CMK (cell line): ENCODE results near the gene CDCA5.

Experiments used
- DNase-seq: peaks from one replicate; pipeline ENCODE4 v3.0.0-alpha.2; 2010; ENCODE audit warnings: low read depth

CDCA5 gene, protein sequence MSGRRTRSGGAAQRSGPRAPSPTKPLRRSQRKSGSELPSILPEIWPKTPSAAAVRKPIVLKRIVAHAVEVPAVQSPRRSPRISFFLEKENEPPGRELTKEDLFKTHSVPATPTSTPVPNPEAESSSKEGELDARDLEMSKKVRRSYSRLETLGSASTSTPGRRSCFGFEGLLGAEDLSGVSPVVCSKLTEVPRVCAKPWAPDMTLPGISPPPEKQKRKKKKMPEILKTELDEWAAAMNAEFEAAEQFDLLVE

GRCh38 chr11:65083834-65084597 is at the start of gene CDCA5, which contains the start of gene ZFPL1:
CDCA5 (minus strand) TSS chr11:65084040; CDS start chr11:65083978, 62 bp downstream.
ZFPL1 (plus strand) TSS chr11:65084222; CDS start chr11:65084699, 477 bp downstream.
- peak; percentile 82 for DNase-seq

DNA sequence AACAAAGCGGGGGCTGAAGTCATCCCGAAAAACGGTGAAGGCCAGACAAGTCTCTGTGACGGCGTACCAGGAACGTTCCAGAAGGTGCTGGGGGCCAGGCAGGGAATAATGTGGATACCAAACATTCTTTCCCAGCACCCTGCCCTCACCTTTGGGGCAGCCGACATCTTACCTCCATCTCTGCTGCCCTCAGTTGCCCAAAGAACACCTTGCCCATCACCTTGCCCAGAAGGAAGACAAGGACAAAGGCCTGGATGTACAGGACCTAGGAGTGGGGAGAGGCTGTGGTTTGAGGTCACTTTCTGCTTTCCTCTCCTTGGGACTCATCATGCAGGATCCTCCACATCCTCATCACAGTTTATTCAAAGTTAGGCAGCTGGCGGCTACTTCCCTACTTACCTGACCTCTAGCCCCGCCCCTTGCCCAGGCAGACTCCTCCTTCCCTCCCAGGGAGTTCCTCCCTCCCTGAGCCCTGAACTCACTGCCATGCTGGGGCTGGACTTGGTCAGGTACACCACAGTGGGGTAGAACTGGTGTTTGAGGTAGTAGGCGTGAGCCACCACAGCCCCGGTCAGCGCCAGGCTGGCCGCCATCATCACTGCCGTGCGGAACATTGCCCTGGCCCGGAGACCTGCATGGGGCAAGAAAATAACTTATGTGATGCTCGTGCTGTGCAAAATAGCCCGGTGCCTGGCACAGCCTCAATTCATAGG is 49.3 kb upstream of the CDCA5 start:
- no peak for DNase-seq

DNA sequence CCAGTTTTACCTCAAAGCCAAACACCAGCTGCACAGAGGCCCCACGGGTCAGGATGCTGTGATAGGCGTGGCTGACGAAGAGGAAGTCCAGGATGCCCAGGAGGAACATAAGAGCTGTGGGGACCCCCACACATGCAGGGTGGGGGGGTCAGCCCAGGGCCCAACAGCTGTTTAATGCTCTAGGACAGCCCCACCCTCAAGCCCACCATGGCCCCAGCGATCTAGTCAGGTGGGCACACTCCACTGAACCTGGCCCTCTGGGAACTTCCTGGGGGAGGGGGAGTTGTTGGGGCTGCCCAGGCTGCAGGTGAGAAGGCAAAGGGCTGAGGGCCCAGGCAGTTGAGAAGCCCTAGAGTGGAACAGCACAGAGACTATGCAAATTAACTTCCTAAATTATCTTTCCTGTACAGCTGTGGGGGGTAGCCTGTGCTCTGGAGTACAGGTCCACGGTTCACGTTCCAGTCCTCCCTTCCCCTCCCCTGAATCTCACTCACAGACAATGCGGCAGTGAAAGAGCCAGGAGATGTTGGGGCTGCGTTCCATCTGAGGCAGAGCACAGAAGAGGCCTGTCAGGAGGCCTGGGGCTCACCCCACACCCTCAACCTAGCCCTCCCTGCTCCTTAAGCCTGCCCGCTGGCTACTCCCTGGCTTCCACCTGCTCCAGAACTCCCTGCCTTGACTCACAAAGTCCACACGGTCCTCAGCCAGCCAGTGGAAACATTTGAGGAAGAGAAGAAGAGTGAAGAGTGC is 48.6 kb upstream of the CDCA5 start:
- DNase-seq = no peak

DNA sequence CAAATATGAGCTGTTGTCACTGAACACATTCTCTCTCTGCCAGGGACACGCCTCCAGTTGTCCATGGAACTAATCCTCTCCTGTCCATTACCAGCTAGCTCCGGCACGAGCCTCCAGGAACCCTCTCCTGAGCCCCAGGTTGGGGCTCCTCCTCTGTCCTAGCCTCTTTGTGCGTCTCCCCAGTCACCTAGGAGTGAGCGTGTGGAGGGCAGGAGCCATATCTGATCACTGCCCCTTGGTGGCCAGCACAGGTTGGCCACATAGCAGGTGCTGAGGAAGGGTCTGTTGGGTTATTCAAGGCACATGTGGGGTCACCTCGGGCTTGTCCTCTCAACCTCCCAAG is 48.0 kb upstream of the CDCA5 start:
- no peak for DNase-seq

DNA sequence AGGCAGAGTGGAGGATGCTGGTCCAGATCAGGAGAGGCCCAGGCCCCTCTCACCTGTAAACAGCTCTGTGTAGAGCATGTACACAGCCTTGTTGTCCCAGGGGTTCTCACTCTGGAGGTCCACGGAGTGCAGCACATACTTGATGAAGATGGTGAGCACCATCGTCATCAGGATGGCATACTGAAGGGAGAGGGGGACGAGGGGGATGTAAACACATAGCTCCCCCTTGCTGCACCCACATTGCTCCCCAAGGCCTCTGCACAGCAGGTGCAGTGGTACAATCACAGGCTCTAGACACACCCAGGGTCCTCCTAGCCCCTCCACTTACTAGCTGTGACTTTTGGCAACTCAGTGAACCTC is 47.6 kb upstream of the CDCA5 start:
- no peak for DNase-seq

- no peak for DNase-seq
These were observed 47.0 kb upstream of the CDCA5 start for GRCh38 chr11:65130631-65131416.

GRCh38 chr11:65129649-65130441 is 46.0 kb upstream of the CDCA5 start:
- no peak for DNase-seq

DNA sequence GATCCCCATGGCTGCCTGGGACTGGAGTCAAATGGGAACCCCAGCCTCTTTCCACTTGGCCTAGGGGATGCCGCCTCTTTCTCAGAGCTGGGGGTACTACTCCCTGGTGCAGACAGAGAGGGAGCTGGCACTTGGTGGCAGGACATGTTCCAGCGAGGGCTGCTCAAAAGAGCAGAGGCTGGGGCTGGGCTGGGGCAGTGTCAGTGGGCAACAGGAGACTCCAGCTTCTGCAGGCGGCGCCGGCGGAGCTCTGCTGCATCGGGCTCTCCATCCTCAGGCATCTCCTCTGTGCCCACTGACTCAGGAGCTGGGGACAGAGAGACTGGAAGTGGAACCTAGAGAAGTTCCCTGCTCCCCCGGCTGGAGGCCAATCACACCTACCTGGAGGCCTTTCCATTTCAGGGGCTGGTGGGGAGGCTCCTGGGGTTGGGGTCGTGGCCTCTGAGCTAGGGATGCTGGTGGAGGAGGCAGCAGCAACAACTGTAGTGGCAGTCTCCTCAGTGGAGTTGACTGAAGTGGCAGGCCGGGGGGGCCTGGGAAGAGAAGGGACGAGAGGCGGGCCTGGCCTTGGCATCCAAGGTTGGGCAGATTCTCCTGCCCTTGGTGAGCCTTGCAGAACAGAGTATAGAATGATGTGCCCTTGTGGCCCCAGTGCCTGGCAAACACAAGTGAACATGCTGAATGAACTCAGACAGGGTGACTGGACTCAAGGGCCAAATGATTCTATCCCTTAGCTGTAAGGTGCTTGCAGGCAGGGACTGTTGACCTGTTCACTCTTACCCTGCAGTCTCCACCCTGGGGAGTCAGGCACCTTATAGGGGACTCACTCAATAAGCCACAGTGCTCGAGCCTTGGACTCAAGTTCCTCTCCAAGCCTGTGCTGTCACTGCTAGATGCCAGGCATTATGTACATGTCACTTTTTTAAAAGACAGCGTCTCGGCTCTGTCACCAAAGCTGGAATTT is 44.6 kb upstream of the CDCA5 start:
- DNase-seq = no peak

DNA sequence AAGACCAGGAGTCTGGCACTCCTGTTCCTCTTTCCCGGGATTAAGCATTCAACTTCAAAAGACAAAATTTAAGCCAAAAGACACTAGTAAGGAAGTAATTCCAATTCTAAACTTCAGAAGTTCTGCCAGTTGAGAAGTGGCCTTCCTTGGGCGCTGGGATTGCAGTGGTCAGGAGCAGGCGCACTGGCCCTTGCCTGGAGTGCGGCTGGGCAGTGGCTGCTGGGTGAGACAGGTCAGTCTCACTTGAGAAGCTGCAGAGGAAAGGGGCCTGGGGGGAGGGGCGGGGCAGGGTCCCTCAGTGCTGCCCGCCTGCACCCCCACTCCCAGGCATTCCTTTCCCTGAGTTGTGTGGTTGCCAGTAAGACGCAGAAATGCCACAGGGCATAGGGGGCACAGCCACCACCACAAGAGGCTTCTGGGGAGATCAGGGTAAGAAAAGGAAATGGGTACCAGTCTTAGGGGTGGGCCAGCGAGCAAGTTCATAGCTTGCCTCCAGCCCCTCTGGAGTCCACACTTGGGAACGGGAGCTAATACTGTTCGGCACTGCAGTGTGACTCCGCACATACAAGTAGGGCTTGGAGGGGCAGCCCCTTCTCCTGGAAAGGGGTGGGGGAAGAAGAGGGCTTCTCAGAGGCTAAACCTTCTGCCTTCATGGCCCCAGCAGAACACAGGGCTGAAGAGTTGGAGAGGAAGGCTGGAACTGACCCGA is 43.8 kb upstream of the CDCA5 start:
- DNase-seq = no peak

- no peak for DNase-seq
These were observed 42.9 kb upstream of the CDCA5 start for GRCh38 chr11:65126624-65127274.

DNA sequence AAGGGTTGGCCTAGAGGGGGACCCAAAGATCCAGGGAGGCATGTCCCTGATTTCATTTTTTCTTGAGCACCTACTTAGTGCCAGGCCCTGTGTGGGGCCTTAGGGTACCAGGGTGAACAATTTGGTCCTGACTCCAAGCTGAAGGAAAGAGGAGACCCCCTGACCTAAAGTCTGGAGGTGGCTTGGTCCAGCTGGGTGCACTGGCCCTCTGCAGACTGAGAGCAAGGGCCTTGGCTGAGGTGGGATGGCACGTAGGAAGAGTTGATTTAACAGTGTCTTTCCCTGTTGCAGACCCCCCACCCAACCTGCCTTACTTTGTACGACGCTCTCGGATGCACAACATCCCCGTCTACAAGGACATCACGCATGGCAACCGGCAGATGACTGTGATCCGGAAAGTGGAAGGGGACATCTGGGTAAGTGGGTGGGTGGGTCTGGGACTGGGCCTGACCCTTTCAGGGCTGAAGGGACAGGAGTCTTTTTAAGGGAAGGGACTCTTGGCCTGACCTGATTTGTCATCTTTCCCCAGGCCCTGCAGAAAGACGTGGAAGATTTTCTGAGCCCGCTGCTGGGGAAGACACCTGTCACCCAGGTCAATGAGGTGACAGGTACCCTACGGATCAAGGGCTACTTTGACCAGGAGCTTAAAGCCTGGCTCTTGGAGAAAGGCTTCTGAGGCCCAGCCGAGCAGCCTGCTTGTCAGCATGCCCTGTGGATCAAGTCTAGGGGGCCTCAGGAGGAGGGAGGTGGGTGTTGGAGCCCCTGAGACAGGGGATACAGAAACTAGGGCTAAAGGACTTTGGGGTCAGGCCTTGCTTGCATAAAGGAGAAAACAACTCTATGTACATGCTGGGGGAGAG is 41.6 kb upstream of the CDCA5 start:
- DNase-seq = no peak

DNA sequence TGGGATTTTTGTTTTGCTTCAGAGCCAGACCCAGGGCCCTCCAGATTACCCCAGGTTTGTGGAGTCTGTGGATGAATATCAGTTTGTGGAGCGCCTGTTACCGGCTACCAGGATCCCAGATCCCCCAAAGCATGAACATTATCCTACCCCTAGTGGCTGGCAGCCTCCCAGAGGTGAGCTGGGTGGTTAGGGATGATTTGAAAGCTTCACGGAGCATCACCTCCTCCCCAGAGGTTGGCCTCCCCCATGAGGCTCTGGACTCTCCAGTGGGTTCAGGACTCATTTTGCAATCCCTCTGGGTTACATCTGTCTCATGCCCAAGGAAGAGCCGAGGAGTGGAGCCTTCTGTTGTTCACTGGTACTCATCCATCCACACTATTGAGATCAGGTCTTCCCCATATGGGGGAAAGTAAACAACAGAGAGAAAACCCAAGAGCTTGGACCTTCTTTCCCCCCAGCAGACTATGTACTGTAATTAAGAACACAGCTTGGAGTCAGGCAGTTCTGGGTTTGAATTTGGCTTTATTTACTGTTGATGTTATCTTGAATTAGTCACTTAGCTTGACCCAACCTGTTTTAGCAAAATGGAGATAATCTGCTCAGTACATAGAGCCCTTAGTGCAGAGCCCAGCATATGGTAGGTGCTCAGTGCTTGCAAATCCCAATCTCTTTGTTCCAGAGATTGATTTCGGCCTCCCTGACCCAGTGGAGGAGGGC is 40.8 kb upstream of the CDCA5 start:
- DNase-seq = no peak

DNA sequence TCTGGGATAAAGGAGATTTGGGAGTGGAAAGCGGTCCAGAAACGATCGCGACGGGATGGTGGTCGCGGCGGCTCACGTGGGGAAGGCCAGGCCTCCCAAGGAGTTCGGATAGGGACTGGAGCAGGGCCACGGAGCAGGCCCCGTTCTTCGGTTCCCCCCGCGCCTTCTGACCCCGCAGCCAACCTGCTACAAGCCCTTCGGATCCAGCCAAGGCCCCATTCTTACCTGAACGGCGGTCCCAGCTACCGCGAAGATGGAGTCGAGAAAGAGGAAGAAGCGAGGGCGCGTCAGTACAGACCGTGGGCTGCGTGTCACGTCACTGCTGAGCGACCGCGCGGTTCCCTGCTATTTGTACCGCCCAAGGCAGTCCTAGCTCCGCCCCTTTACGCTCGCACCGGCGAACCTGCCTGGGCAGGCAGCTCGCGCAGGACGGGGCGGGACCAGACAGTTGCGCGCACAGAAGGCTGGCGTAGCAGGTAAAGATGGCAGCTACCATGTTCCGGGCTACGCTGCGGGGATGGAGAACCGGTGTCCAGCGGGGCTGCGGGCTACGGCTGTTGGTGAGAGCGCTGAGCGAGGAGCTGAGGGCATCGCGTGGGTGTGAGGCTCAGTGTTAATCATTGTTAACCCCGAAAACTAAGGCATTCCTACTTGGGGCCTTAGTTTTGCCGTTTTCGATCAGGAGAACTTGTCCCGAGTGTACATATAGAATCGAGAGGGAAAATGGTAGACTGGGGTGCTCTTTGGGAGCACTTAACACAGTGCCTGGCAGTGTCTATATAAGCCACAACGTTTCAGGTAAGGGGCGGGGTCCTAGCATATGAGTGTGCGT is 38.2 kb upstream of the CDCA5 start, which contains the start of the genes FAU and MRPL49:
FAU (minus strand) TSS at position 270 of the 832 bp plus-strand sequence. CDS start 321 bp downstream, outside the sequence.
MRPL49 (plus strand) TSS at position 457 of the 832 bp plus-strand sequence; CDS start at position 483, 26 bp downstream.
- peak; percentile 93 for DNase-seq

- no peak for DNase-seq
These were observed 37.6 kb upstream of the CDCA5 start for GRCh38 chr11:65121447-65121864.

DNA sequence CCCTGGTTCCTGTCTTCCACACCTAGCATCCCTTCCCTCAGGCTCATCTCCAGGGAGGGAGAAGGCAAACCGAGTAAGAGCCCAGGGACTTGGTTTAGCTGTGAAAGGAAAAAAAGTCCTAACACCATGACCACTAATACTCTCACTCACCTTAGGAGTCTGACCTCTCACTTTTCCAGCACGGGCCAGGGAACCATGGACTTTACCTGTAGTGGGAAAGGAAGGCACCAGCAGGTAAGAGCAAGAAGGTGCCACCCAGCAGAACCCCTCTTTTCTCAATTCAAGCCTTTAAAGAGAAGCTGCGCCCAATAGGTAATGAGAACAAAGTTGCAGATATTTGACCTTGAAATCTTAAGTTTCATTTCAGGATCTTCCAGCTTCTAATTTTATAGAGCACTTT is 37.0 kb upstream of the CDCA5 start:
- DNase-seq = no peak

GRCh38 chr11:65119670-65119995 is 35.8 kb upstream of the CDCA5 start:
- DNase-seq = no peak
